T-helper 2 cell treated with Interferon-gamma antibody and Interleukin-4, amounts not matched to agents 5 μg/mL and 100 μg/mL, for 36 hours (primary cell): ENCODE measurements around the gene TH.
A peak's percentile ranks its signal among the peaks of the same experiment; 100 is the strongest.

Experiments used
- DNase-seq: peaks from one replicate; pipeline ENCODE4 v3.0.0; 2021; ENCODE audit warnings: low spot score
- H3K27ac Mint-ChIP-seq: one replicate; pipeline ENCODE4 v1.8.0; 2021; ENCODE audit warnings: mild to moderate bottlenecking, mixed read lengths
- H3K27me3 Mint-ChIP-seq: one replicate; pipeline ENCODE4 v1.8.0; 2021; ENCODE audit warnings: low read depth, mixed read lengths
- H3K36me3 Mint-ChIP-seq: one replicate; pipeline ENCODE4 v1.8.0; 2021; ENCODE audit warnings: low read depth, mixed read lengths
- H3K4me1 Mint-ChIP-seq: one replicate; pipeline ENCODE4 v1.8.0; 2021; ENCODE audit warnings: low read depth, mixed read lengths
- H3K4me3 Mint-ChIP-seq: one replicate; pipeline ENCODE4 v1.8.0; 2022; ENCODE audit warnings: mild to moderate bottlenecking, moderate library complexity, mixed read lengths
- H3K9me3 Mint-ChIP-seq: one replicate; pipeline ENCODE4 v1.8.0; 2021; ENCODE audit warnings: mixed read lengths

The TH gene

GRCh38 chr11:2203440-2204259, 32.0 kb upstream of the TH start:
- Mint-ChIP-seq H3K4me3 (no peak overlapping the region), H3K27ac (no peak overlapping the region), H3K4me1 (no peaks in the 10 kb centered on the region), H3K9me3 (no peaks in the 10 kb centered on the region), H3K27me3 (no peaks in the 10 kb centered on the region), H3K36me3 (no peaks in the 10 kb centered on the region)
- DNase-seq: no peak

GRCh38 chr11:2202900-2203439, 31.4 kb upstream of the TH start:
- H3K9me3 Mint-ChIP-seq: no peaks in the 10 kb centered on the region
- H3K4me3 Mint-ChIP-seq: no peak overlapping the region
- H3K27me3 Mint-ChIP-seq: no peaks in the 10 kb centered on the region
- H3K27ac Mint-ChIP-seq: no peak overlapping the region
- H3K4me1 Mint-ChIP-seq: no peaks in the 10 kb centered on the region
- H3K36me3 Mint-ChIP-seq: no peaks in the 10 kb centered on the region
- DNase-seq: no peak

- no peak overlapping the region for H3K27ac Mint-ChIP-seq
- no peaks in the 10 kb centered on the region for H3K27me3 Mint-ChIP-seq
- H3K9me3 Mint-ChIP-seq: no peaks in the 10 kb centered on the region
- no peak overlapping the region for H3K4me3 Mint-ChIP-seq
- no peaks in the 10 kb centered on the region for H3K36me3 Mint-ChIP-seq
- DNase-seq: no peak
- no peaks in the 10 kb centered on the region for H3K4me1 Mint-ChIP-seq
Observed at GRCh38 chr11:2202071-2202899, 30.7 kb upstream of the TH start.

GRCh38 chr11:2201542-2201941, 29.9 kb upstream of the TH start:
- no peak for DNase-seq
- no peak overlapping the region for H3K4me3 Mint-ChIP-seq
- peaks cover 6% of the 10 kb centered on the region for H3K27me3 Mint-ChIP-seq
- no peaks in the 10 kb centered on the region for H3K36me3 Mint-ChIP-seq
- no peaks in the 10 kb centered on the region for H3K9me3 Mint-ChIP-seq
- no peak overlapping the region for H3K27ac Mint-ChIP-seq
- no peaks in the 10 kb centered on the region for H3K4me1 Mint-ChIP-seq

GRCh38 chr11:2200957-2201519, 29.4 kb upstream of the TH start:
- no peak for DNase-seq
- Mint-ChIP-seq H3K36me3 (no peaks in the 10 kb centered on the region), H3K27me3 (peaks cover 11% of the 10 kb centered on the region), H3K27ac (no peak overlapping the region), H3K4me1 (no peaks in the 10 kb centered on the region), H3K4me3 (no peak overlapping the region), H3K9me3 (no peaks in the 10 kb centered on the region)

GRCh38 chr11:2200536-2200935, 28.9 kb upstream of the TH start:
- Mint-ChIP-seq H3K4me1 (no peaks in the 10 kb centered on the region), H3K9me3 (no peaks in the 10 kb centered on the region), H3K4me3 (no peak overlapping the region), H3K27me3 (peaks cover 11% of the 10 kb centered on the region), H3K36me3 (no peaks in the 10 kb centered on the region), H3K27ac (no peak overlapping the region)
- no peak for DNase-seq

GRCh38 chr11:2199466-2200341, 28.1 kb upstream of the TH start:
- H3K4me3 Mint-ChIP-seq: no peak overlapping the region

GRCh38 chr11:2198621-2199365, 27.2 kb upstream of the TH start:
- no peak overlapping the region for H3K27ac Mint-ChIP-seq
- H3K4me1 Mint-ChIP-seq: no peaks in the 10 kb centered on the region
- no peaks in the 10 kb centered on the region for H3K9me3 Mint-ChIP-seq
- DNase-seq: no peak
- H3K4me3 Mint-ChIP-seq: no peak overlapping the region
- peaks cover 11% of the 10 kb centered on the region for H3K27me3 Mint-ChIP-seq
- H3K36me3 Mint-ChIP-seq: no peaks in the 10 kb centered on the region

More at GRCh38 chr11:2199466-2200341, 28.1 kb upstream of the TH start:
- Mint-ChIP-seq H3K4me1 (no peaks in the 10 kb centered on the region), H3K27ac (no peak overlapping the region), H3K27me3 (peaks cover 11% of the 10 kb centered on the region), H3K9me3 (no peaks in the 10 kb centered on the region), H3K36me3 (no peaks in the 10 kb centered on the region)
- DNase-seq: no peak

GRCh38 chr11:2197771-2198520, 26.3 kb upstream of the TH start:
- Mint-ChIP-seq H3K27me3 (peaks cover 11% of the 10 kb centered on the region), H3K4me3 (no peak overlapping the region), H3K9me3 (no peaks in the 10 kb centered on the region), H3K27ac (no peak overlapping the region), H3K4me1 (no peaks in the 10 kb centered on the region), H3K36me3 (no peaks in the 10 kb centered on the region)
- no peak for DNase-seq

GRCh38 chr11:2196970-2197770, 25.6 kb upstream of the TH start:
- Mint-ChIP-seq H3K4me3 (no peak overlapping the region), H3K36me3 (no peaks in the 10 kb centered on the region), H3K4me1 (no peaks in the 10 kb centered on the region), H3K9me3 (no peaks in the 10 kb centered on the region), H3K27me3 (peaks cover 11% of the 10 kb centered on the region), H3K27ac (no peak overlapping the region)
- DNase-seq: peak; percentile 48

- Mint-ChIP-seq H3K4me1 (no peaks in the 10 kb centered on the region), H3K27me3 (peaks cover 11% of the 10 kb centered on the region), H3K36me3 (no peaks in the 10 kb centered on the region), H3K9me3 (no peaks in the 10 kb centered on the region), H3K4me3 (no peak overlapping the region), H3K27ac (no peak overlapping the region)
- DNase-seq: no peak
Observed at GRCh38 chr11:2195756-2196088, 24.1 kb upstream of the TH start.
